Activated CD4-positive, alpha-beta T cell treated with anti-CD3 and anti-CD28 coated beads, Interleukin-2, amount 10 ng/mL, durations not matched to agents 7 days and 5 days (primary cell): ENCODE data around the gene ZSWIM8. TPM values are rescaled to one million over a fixed set of nuclear protein-coding genes. Genes with fewer than 3 reads are reported as not detected.
A peak's percentile ranks its signal among the peaks of the same experiment; 100 is the strongest.

Experiments
- CTCF ChIA-PET: fragments of 350-600 bp; sonication (Branson Sonifier 250); formaldehyde crosslinking; loops from one replicate; lab custom pipeline; 2021; ENCODE audit warnings: antibody characterized with exemption; lab: Charles Lee
- POLR2A ChIA-PET: fragments of 350-600 bp; sonication (Branson Sonifier 250); formaldehyde crosslinking; loops from one replicate; lab custom pipeline; 2021; ENCODE audit warnings: antibody characterized with exemption; lab: Charles Lee
- DNase-seq: peaks from one replicate; pipeline ENCODE4 v3.0.0-alpha.2; 2020
- H3K27ac Mint-ChIP-seq: one replicate; pipeline ENCODE4 v1.8.0; 2021; ENCODE audit warnings: mild to moderate bottlenecking, moderate library complexity, mixed read lengths
- H3K27me3 Mint-ChIP-seq: one replicate; pipeline ENCODE4 v1.8.0; 2021; ENCODE audit warnings: mixed read lengths
- H3K36me3 Mint-ChIP-seq: one replicate; pipeline ENCODE4 v1.8.0; 2021; ENCODE audit warnings: low read depth, mixed read lengths
- H3K4me1 Mint-ChIP-seq: one replicate; pipeline ENCODE4 v1.8.0; 2021; ENCODE audit warnings: mixed read lengths
- H3K4me3 Mint-ChIP-seq: one replicate; pipeline ENCODE4 v1.8.0; 2021; ENCODE audit warnings: mild to moderate bottlenecking, moderate library complexity, mixed read lengths
- H3K9me3 Mint-ChIP-seq: one replicate; pipeline ENCODE4 v1.8.0; 2021; ENCODE audit warnings: mixed read lengths
- total RNA-seq, 2 experiments: library from RNA; stranded (reverse); gene quantifications; one replicate each; pipeline ENCODE4 v1.2.3, GENCODE V29; 2021

ZSWIM8 gene
- total RNA-seq, 2 experiments from 2014 or later, result 79.2 to 87.3 TPM

GRCh38 chr10:73761781-73762180 is 23.6 kb upstream of the ZSWIM8 start:
- no peak overlapping the region for H3K4me3 Mint-ChIP-seq
- H3K27me3 Mint-ChIP-seq, result no peaks in the 10 kb centered on the region
- peaks cover 72% of the 10 kb centered on the region for H3K36me3 Mint-ChIP-seq
- no peak for DNase-seq
- no peaks in the 10 kb centered on the region for H3K9me3 Mint-ChIP-seq
- POLR2A ChIA-PET, result no interaction called here
- CTCF ChIA-PET, result interaction anchor here (1.1 to 3.6 kb wide), 4 partner anchors 8 to 17 kb away, joined by 3 to 16 read pairs (median 6); partner anchors contain the start of gene SEC24C
- peaks cover 56% of the 10 kb centered on the region for H3K4me1 Mint-ChIP-seq
- no peak overlapping the region for H3K27ac Mint-ChIP-seq

DNA sequence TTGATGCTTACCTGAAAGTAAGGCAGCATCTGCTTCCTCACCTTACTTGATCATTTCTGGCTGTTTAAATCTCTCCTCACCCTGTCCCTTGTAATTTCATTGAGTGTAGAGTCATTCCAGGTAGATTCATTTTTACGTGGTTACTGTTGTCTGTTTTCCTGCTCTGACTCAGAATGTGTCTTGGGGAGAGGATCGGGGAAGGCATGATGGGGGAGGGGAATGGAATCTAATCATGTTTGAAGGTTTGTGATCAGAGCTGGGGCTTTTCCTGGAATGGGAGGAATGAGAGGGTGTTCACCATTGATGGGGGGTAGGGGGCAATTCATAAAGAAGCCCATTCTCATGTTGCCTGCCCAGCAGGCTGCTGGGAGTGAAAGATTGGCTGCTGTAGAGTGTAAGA is 22.5 kb upstream of the ZSWIM8 start:
- POLR2A ChIA-PET, result interaction anchor here (1.4 kb wide), 1 partner anchor 9 kb away, joined by 5 read pairs; a partner anchor contains a TSS
- Mint-ChIP-seq H3K27ac (peak overlapping the region; percentile 21), H3K4me1 (peaks cover 56% of the 10 kb centered on the region), H3K9me3 (no peaks in the 10 kb centered on the region), H3K4me3 (no peak overlapping the region), H3K36me3 (peaks cover 74% of the 10 kb centered on the region), H3K27me3 (no peaks in the 10 kb centered on the region)
- CTCF ChIA-PET, result interaction anchor here (1.4 to 3.6 kb wide), 4 partner anchors 9 to 18 kb away, joined by 3 to 16 read pairs (median 8); partner anchors contain the start of gene SEC24C
- DNase-seq, result no peak

DNA sequence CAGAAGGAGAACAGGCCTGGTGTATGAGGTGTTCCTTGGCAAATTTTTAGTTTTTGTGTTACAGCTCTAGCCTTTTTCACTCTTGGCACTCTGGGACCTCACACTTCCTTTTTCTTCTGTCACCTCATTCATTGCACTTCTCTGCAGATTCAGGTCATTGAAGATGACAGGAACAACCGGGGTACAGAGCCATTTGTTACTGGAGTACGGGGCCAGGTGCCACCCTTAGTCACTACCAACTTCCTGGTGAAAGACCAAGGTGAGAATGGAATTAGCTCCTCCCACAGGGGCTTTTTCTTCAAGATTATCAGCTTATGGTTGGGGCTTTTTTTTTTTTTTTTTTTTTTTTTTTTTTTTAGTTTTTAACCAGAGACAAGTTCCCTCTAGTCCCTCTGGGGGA is 22.1 kb upstream of the ZSWIM8 start:
- CTCF ChIA-PET, result interaction anchor here (1.4 to 3.6 kb wide), 4 partner anchors 9 to 19 kb away, joined by 3 to 16 read pairs (median 8); partner anchors contain the start of gene SEC24C
- POLR2A ChIA-PET, result interaction anchor here (1.4 kb wide), 1 partner anchor 9 kb away, joined by 5 read pairs; a partner anchor contains a TSS
- no peak for DNase-seq
- Mint-ChIP-seq H3K9me3 (no peaks in the 10 kb centered on the region), H3K4me3 (no peak overlapping the region), H3K36me3 (peaks cover 77% of the 10 kb centered on the region), H3K27ac (no peak overlapping the region), H3K27me3 (no peaks in the 10 kb centered on the region), H3K4me1 (peaks cover 53% of the 10 kb centered on the region)

- Mint-ChIP-seq H3K27ac (no peak overlapping the region), H3K36me3 (peaks cover 79% of the 10 kb centered on the region), H3K9me3 (no peaks in the 10 kb centered on the region), H3K4me3 (no peak overlapping the region), H3K4me1 (peaks cover 51% of the 10 kb centered on the region), H3K27me3 (no peaks in the 10 kb centered on the region)
- DNase-seq, result no peak
- CTCF ChIA-PET, result interaction anchor here (1.3 to 9.8 kb wide), 4 partner anchors 7 to 18 kb away, joined by 5 to 103 read pairs (median 12); partner anchors contain the start of genes CHCHD1 and ZSWIM8
- POLR2A ChIA-PET, result no interaction called here
Observed at GRCh38 chr10:73765066-73765465, 20.3 kb upstream of the ZSWIM8 start.

DNA sequence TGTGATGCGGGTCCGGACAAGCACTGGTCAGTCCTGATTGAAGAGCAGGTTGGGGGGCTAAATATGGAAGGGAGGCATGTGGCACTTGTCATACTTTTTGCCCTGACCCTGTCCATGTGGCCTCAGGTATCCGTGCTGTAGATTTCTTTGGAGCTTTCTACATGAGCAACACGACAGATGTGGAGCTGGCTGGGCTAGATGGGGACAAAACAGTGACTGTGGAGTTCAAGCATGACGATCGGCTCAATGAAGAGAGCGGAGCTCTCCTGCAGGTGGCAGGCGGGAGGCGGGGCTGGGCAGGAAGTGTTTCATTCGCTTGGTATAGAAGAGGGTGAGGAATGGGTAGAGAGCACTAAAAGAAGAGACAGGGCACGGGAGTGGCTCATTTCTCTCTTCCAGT is 16.5 kb upstream of the ZSWIM8 start:
- Mint-ChIP-seq H3K9me3 (no peaks in the 10 kb centered on the region), H3K27ac (peak overlapping the region; percentile 28), H3K4me3 (no peak overlapping the region), H3K27me3 (no peaks in the 10 kb centered on the region), H3K36me3 (peaks cover 75% of the 10 kb centered on the region), H3K4me1 (peaks cover 52% of the 10 kb centered on the region)
- ChIA-PET POLR2A (no interaction called here), CTCF (interaction anchor here (0.6 to 9.8 kb wide), 9 partner anchors 10 to 533 kb away, joined by 3 to 103 read pairs (median 4); partner anchors contain the start of genes CHCHD1, SEC24C and ZSWIM8)
- peak; percentile 80 for DNase-seq

GRCh38 chr10:73769396-73769795 is 16.0 kb upstream of the ZSWIM8 start:
- H3K9me3 Mint-ChIP-seq, result no peaks in the 10 kb centered on the region
- H3K27me3 Mint-ChIP-seq, result no peaks in the 10 kb centered on the region
- H3K4me3 Mint-ChIP-seq, result no peak overlapping the region
- DNase-seq, result no peak
- ChIA-PET POLR2A (no interaction called here), CTCF (interaction anchor here (0.5 to 9.8 kb wide), 9 partner anchors 10 to 600 kb away, joined by 3 to 103 read pairs (median 4); partner anchors contain the start of genes CHCHD1, SEC24C and ZSWIM8)
- H3K36me3 Mint-ChIP-seq, result peaks cover 77% of the 10 kb centered on the region
- peak overlapping the region; percentile 47 for H3K27ac Mint-ChIP-seq
- H3K4me1 Mint-ChIP-seq, result peaks cover 57% of the 10 kb centered on the region

DNA sequence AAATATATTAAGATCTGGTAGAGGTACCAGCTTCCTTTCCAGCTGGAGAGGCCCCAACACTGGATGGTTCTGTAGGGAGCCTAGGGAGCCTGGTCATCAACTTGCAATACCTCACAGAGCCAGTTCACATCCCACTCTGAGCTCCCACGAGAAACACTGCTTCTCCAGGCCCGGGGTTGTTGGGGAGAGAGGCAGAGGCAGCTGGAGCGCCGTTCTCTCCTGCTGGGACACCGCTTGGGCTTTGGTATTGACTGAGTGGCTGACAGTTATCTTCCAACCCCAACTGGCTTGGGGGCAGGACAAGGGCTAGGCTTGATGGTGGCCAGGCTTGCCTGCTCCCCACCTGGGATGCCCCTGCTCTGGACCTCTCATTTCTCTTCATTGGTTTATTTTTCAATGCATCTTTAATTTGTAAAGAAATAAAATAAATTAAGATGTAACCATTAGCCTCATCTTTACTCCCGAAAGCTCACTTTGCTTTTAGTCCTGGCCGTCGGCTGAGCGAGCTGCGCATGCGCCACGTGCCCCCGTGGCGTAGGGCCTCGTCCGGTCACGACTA is 13.6 kb upstream of the ZSWIM8 start:
- H3K27me3 Mint-ChIP-seq, result no peaks in the 10 kb centered on the region
- H3K4me3 Mint-ChIP-seq, result peak overlapping the region; percentile 95
- H3K9me3 Mint-ChIP-seq, result no peaks in the 10 kb centered on the region
- ChIA-PET POLR2A (interaction anchor here (1.0 to 2.1 kb wide), 2 partner anchors 9 to 10 kb away, joined by 5 to 9 read pairs; partner anchors contain the start of gene CHCHD1), CTCF (interaction anchor here (1.0 to 9.8 kb wide), 7 partner anchors 9 to 182 kb away, joined by 3 to 103 read pairs (median 10); partner anchors contain the start of genes CHCHD1 and ZSWIM8)
- peaks cover 67% of the 10 kb centered on the region for H3K4me1 Mint-ChIP-seq
- H3K36me3 Mint-ChIP-seq, result peaks cover 70% of the 10 kb centered on the region
- H3K27ac Mint-ChIP-seq, result peak overlapping the region; percentile 94
- peak; percentile 80 for DNase-seq

DNA sequence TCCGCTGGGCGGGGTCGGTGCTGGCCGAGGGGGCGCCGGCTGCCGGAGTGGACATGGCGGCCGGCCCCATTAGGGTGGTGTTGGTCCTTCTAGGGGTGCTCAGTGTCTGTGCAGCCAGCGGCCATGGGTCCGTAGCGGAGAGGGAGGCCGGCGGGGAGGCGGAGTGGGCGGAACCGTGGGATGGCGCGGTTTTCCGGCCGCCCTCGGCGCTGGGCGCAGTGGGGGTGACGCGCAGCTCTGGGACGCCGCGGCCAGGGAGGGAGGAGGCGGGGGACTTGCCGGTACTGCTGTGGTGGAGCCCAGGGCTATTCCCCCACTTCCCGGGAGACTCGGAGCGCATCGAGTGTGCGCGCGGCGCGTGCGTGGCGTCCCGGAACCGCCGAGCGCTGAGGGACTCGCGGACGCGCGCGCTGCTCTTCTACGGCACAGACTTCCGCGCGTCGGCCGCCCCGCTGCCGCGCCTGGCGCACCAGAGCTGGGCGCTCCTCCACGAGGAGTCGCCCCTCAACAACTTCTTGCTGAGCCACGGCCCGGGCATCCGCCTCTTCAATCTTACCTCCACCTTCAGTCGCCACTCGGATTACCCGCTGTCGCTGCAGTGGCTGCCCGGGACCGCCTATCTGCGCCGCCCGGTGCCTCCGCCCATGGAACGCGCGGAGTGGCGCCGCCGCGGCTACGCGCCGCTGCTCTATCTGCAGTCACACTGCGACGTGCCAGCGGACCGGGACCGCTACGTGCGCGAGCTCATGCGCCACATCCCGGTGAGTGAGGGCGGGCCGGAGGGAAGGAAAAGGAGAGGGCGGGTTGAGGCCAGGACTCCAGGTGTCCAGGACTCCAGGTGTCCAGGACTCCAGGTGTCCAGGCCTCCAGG is 12.9 kb upstream of the ZSWIM8 start:
- peak overlapping the region; percentile 94 for H3K27ac Mint-ChIP-seq
- H3K4me1 Mint-ChIP-seq, result peaks cover 69% of the 10 kb centered on the region
- peak overlapping the region; percentile 95 for H3K4me3 Mint-ChIP-seq
- ChIA-PET POLR2A (interaction anchor here (0.5 to 2.1 kb wide), 3 partner anchors 9 to 225 kb away, joined by 5 to 9 read pairs (median 5); partner anchors contain the start of gene CHCHD1), CTCF (interaction anchor here (0.9 to 9.8 kb wide), 11 partner anchors 9 to 181 kb away, joined by 3 to 103 read pairs (median 4); partner anchors contain the start of genes CHCHD1 and ZSWIM8)
- peak; percentile 79 for DNase-seq
- H3K27me3 Mint-ChIP-seq, result no peaks in the 10 kb centered on the region
- H3K9me3 Mint-ChIP-seq, result no peaks in the 10 kb centered on the region
- H3K36me3 Mint-ChIP-seq, result peaks cover 70% of the 10 kb centered on the region

- no peaks in the 10 kb centered on the region for H3K9me3 Mint-ChIP-seq
- DNase-seq, result peak; percentile 32
- peak overlapping the region; percentile 94 for H3K27ac Mint-ChIP-seq
- CTCF ChIA-PET, result interaction anchor here (0.7 to 9.8 kb wide), 10 partner anchors 10 to 1433 kb away, joined by 3 to 103 read pairs (median 4); partner anchors contain the start of genes CHCHD1 and ZSWIM8
- POLR2A ChIA-PET, result interaction anchor here (0.5 to 2.1 kb wide), 2 partner anchors 8 to 224 kb away, joined by 5 to 9 read pairs; partner anchors contain the start of gene CHCHD1
- H3K4me1 Mint-ChIP-seq, result peaks cover 64% of the 10 kb centered on the region
- H3K27me3 Mint-ChIP-seq, result no peaks in the 10 kb centered on the region
- H3K36me3 Mint-ChIP-seq, result peaks cover 65% of the 10 kb centered on the region
- peak overlapping the region; percentile 95 for H3K4me3 Mint-ChIP-seq
Observed at GRCh38 chr10:73773152-73773879, 12.1 kb upstream of the ZSWIM8 start.

- peak overlapping the region; percentile 95 for H3K4me3 Mint-ChIP-seq
- H3K27ac Mint-ChIP-seq, result no peak overlapping the region
- H3K4me1 Mint-ChIP-seq, result peaks cover 57% of the 10 kb centered on the region
- no peaks in the 10 kb centered on the region for H3K27me3 Mint-ChIP-seq
- peaks cover 64% of the 10 kb centered on the region for H3K36me3 Mint-ChIP-seq
- DNase-seq, result no peak
- POLR2A ChIA-PET, result no interaction called here
- CTCF ChIA-PET, result interaction anchor here (5.0 kb wide), 1 partner anchor 105 kb away, joined by 18 read pairs; no protein-coding TSS in a partner anchor
- no peaks in the 10 kb centered on the region for H3K9me3 Mint-ChIP-seq
Observed at GRCh38 chr10:73774637-73775036, 10.8 kb upstream of the ZSWIM8 start.

DNA sequence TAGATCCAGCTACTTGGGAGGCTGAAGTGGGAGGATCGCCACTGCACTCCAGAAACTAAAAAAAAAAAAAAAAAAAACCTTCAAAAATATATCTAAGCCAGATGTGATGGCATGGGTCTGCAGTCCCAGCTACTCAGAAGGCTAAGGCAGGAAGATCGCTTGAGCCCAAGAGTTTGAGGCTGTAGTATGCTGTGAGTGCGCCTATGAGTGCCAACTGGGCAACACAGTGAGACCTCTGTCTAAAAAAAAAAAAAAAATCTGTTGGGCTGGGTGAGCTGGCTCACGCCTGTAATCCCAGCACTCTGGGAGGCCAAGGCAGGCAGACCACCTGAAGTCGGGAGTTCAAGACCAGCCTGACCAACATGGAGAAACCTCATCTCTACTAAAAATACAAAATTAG is 6.4 kb upstream of the ZSWIM8 start:
- Mint-ChIP-seq H3K4me3 (no peak overlapping the region), H3K36me3 (peaks cover 43% of the 10 kb centered on the region), H3K4me1 (peaks cover 63% of the 10 kb centered on the region), H3K9me3 (no peaks in the 10 kb centered on the region), H3K27ac (no peak overlapping the region), H3K27me3 (no peaks in the 10 kb centered on the region)
- ChIA-PET POLR2A (interaction anchor here (0.7 kb wide), 1 partner anchor 179 kb away, joined by 5 read pairs; no protein-coding TSS in a partner anchor), CTCF (interaction anchor here (1.0 to 11.8 kb wide), 3 partner anchors 10 to 17 kb away, joined by 3 to 103 read pairs (median 3); a partner anchor contains a TSS)
- DNase-seq, result no peak
